Natural killer cell (primary cell): ENCODE measurements around the gene WFIKKN1. TPM values are rescaled to one million over a fixed set of nuclear protein-coding genes. Genes with fewer than 3 reads are reported as not detected.
A peak's percentile ranks its signal among the peaks of the same experiment; 100 is the strongest.

ENCODE experiments used
- ATAC-seq, 3 donors: fragments of 150-1000 bp in 2 of 3; fragments of 200-7000 bp in 1 of 3; cut with Tn5 transposase; 1 replicate in 1 of 3; 2 replicates in 2 of 3; pipeline ENCODE4 v1.10.0; 2021; ENCODE audit warnings: mild to moderate bottlenecking in 2 of 3, moderate library complexity in 2 of 3
- DNase-seq, 2 donors: peaks; one replicate each; pipeline versions ENCODE4 v3.0.0 to v3.0.0-alpha.2; 2013 to 2021; ENCODE audit warnings: mixed read lengths in 1 of 2
- H3K27ac ChIP-seq: one replicate; pipeline ENCODE4 v1.5.1; 2013; ENCODE audit warnings: mild to moderate bottlenecking, low read length
- H3K27me3 ChIP-seq: one replicate; pipeline ENCODE4 v1.6.1; 2013; ENCODE audit warnings: low read length; ENCODE audit not compliant: control insufficient read depth, insufficient read depth
- H3K36me3 ChIP-seq: one replicate; pipeline ENCODE4 v1.6.1; 2013; ENCODE audit warnings: low read length; ENCODE audit not compliant: control insufficient read depth, insufficient read depth
- H3K4me1 ChIP-seq: one replicate; pipeline ENCODE4 v1.6.1; 2013; ENCODE audit warnings: low read length; ENCODE audit not compliant: control insufficient read depth, insufficient read depth
- H3K4me3 ChIP-seq: one replicate; pipeline ENCODE4 v1.5.1; 2013; ENCODE audit warnings: low read length
- H3K9me3 ChIP-seq: one replicate; pipeline ENCODE4 v1.6.1; 2013; ENCODE audit warnings: low read length; ENCODE audit not compliant: control insufficient read depth, insufficient read depth
- H3K27ac Mint-ChIP-seq, 2 donors: one replicate each; pipeline ENCODE4 v1.8.0; 2022; ENCODE audit warnings: mild to moderate bottlenecking in 2 of 2, mixed read lengths in 2 of 2, moderate library complexity in 1 of 2
- H3K27me3 Mint-ChIP-seq, 2 donors: one replicate each; pipeline ENCODE4 v1.8.0; 2022; ENCODE audit warnings: low read depth in 2 of 2, mixed read lengths in 2 of 2
- H3K36me3 Mint-ChIP-seq: one replicate; pipeline ENCODE4 v1.8.0; 2022; ENCODE audit warnings: mixed read lengths
- H3K4me1 Mint-ChIP-seq, 2 donors: one replicate each; pipeline ENCODE4 v1.8.0; 2022; ENCODE audit warnings: mixed read lengths in 2 of 2
- H3K4me3 Mint-ChIP-seq: one replicate; pipeline ENCODE4 v1.8.0; 2022; ENCODE audit warnings: mild to moderate bottlenecking, moderate library complexity, mixed read lengths
- H3K9me3 Mint-ChIP-seq, 2 donors: one replicate each; pipeline ENCODE4 v1.8.0; 2022; ENCODE audit warnings: mixed read lengths in 2 of 2
- CTCF ChIP-seq: fragments of 200-600 bp; IDR thresholded peaks from one replicate; pipeline ENCODE4 v1.8.0; 2022; ENCODE audit warnings: antibody characterized with exemption
- WGBS: methylation state at CpG from one replicate; pipeline ENCODE4 v1.1.7; 2013; ENCODE audit warnings: missing lambda C conversion rate; ENCODE audit not compliant: insufficient coverage; 5-methylcytosine and 5-hydroxymethylcytosine counted together
- intact Hi-C: fragments of 100-400 bp; cut with micrococcal nuclease; formaldehyde crosslinking; loops from one replicate; pipeline ENCODE4 v1.14.2; 2022
- total RNA-seq, 4 donors: library from RNA; stranded (reverse); fragments of 120-200 nt in 1 of 4; gene quantifications; one replicate each; pipeline versions ENCODE4 v1.2.3 to v1.2.4, GENCODE V29; 2013 to 2022

The WFIKKN1 gene
- total RNA-seq, 3 donors from 2014 or later (not counting 1 experiment from before 2014, with no cell fraction given): 0.60 to 1.7 (median 0.75) TPM

GRCh38 chr16:592518-593306, 38.1 kb upstream of the WFIKKN1 start:
- Mint-ChIP-seq H3K27ac (peak overlapping the region in 1 of 2 donors; percentile 36), H3K4me3 (no peak overlapping the region), H3K9me3 (no peaks in the 10 kb centered on the region), H3K27me3 (no peaks in the 10 kb centered on the region), H3K36me3 (no peaks in the 10 kb centered on the region), H3K4me1 (peaks cover 17 to 61% of the 10 kb centered on the region in 2 donors)
- DNase-seq: no peak
- no peak for ATAC-seq
- no peak overlapping the region for H3K27ac ChIP-seq
- TF ChIP-seq CTCF: no peak
- H3K4me3 ChIP-seq: no peak overlapping the region
- H3K9me3 ChIP-seq: no peaks in the 10 kb centered on the region
- peaks cover 41% of the 10 kb centered on the region for H3K4me1 ChIP-seq
- 69% methylated on average over 24 of the region's 24 CpGs for WGBS
- no peaks in the 10 kb centered on the region for H3K27me3 ChIP-seq
- intact Hi-C loops: no loop called here
- no peaks in the 10 kb centered on the region for H3K36me3 ChIP-seq

- peaks cover 17 to 57% of the 10 kb centered on the region in 2 donors for H3K4me1 Mint-ChIP-seq
- no peaks in the 10 kb centered on the region for H3K27me3 Mint-ChIP-seq
- H3K27ac Mint-ChIP-seq: peak overlapping the region in 1 of 2 donors; percentile 36
- no peak overlapping the region for H3K4me3 Mint-ChIP-seq
- ATAC-seq (no peak), DNase-seq (no peak)
- WGBS: 88% methylated on average over 9 of the region's 9 CpGs
- no peak for TF ChIP-seq CTCF
- H3K4me3 ChIP-seq: no peak overlapping the region
- no peaks in the 10 kb centered on the region for H3K36me3 Mint-ChIP-seq
- H3K9me3 ChIP-seq: no peaks in the 10 kb centered on the region
- no peak overlapping the region for H3K27ac ChIP-seq
- H3K4me1 ChIP-seq: peaks cover 34% of the 10 kb centered on the region
- intact Hi-C loops: no loop called here
- H3K27me3 ChIP-seq: no peaks in the 10 kb centered on the region
- H3K36me3 ChIP-seq: no peaks in the 10 kb centered on the region
- no peaks in the 10 kb centered on the region for H3K9me3 Mint-ChIP-seq
These were observed 37.4 kb upstream of the WFIKKN1 start for GRCh38 chr16:593406-593805.

GRCh38 chr16:593807-594206, 37.0 kb upstream of the WFIKKN1 start:
- Mint-ChIP-seq H3K27me3 (no peaks in the 10 kb centered on the region), H3K36me3 (no peaks in the 10 kb centered on the region), H3K4me1 (peaks cover 17 to 54% of the 10 kb centered on the region in 2 donors), H3K4me3 (no peak overlapping the region), H3K9me3 (no peaks in the 10 kb centered on the region), H3K27ac (peak overlapping the region in 1 of 2 donors; percentile 36)
- ATAC-seq (no peak), DNase-seq (no peak)
- H3K27ac ChIP-seq: no peak overlapping the region
- no peak overlapping the region for H3K4me3 ChIP-seq
- no peaks in the 10 kb centered on the region for H3K27me3 ChIP-seq
- intact Hi-C loops: no loop called here
- H3K36me3 ChIP-seq: no peaks in the 10 kb centered on the region
- TF ChIP-seq CTCF: no peak
- WGBS: 88% methylated on average over 16 of the region's 16 CpGs
- H3K4me1 ChIP-seq: peaks cover 31% of the 10 kb centered on the region
- no peaks in the 10 kb centered on the region for H3K9me3 ChIP-seq
